ENCODE results near the gene KAT5. TPM values are rescaled to one million over a fixed set of nuclear protein-coding genes. Genes with fewer than 3 reads are reported as not detected.
A peak's percentile ranks its signal among the peaks of the same experiment; 100 is the strongest.
"Not testable (repeated sequence)": the region's sequence is repeated elsewhere in the genome, so short reads cannot be mapped to it uniquely, and the experiment has no call there.

Gene KAT5
- 53.5 TPM for total RNA-seq
- 104 TPM for polyA plus RNA-seq
- long read RNA-seq, donor 1, result 0 reads
- long read RNA-seq, donor 2, result 0 reads
- long read RNA-seq, donor 3, transcript KAT5-202 (13 exons, 2,059 nt), result major isoform, 8 of 376 reads
- long read RNA-seq, donor 3, partial matches to known transcripts, result 362 of 376 reads
- long read RNA-seq, donor 3, other reads (novel, unspliced or antisense), result 0 of 376 reads
- long read RNA-seq, donor 4, partial matches to known transcripts, result 0 of 7 reads
- long read RNA-seq, donor 4, other reads (novel, unspliced or antisense), result 0 of 7 reads
- long read RNA-seq, donor 5, transcript KAT5-202 (13 exons, 2,059 nt), result major isoform, 5 of 13 reads
- long read RNA-seq, donor 5, partial matches to known transcripts, result 0 of 13 reads
- long read RNA-seq, donor 5, other reads (novel, unspliced or antisense), result 0 of 13 reads
- long read RNA-seq, donor 6, partial matches to known transcripts, result 25 of 251 reads
- long read RNA-seq, donor 6, other reads (novel, unspliced or antisense), result 221 of 251 reads
- long read RNA-seq, donor 7, transcript KAT5-202 (13 exons, 2,059 nt), result major isoform, 6 of 194 reads
- long read RNA-seq, donor 7, partial matches to known transcripts, result 186 of 194 reads
- long read RNA-seq, donor 7, other reads (novel, unspliced or antisense), result 0 of 194 reads
- long read RNA-seq, donor 8, partial matches to known transcripts, result 0 of 1 reads
- long read RNA-seq, donor 8, other reads (novel, unspliced or antisense), result 0 of 1 reads
- long read RNA-seq, donor 9, partial matches to known transcripts, result 152 of 160 reads
- long read RNA-seq, donor 9, other reads (novel, unspliced or antisense), result 0 of 160 reads
- long read RNA-seq, donor 10, partial matches to known transcripts, result 0 of 4 reads
- long read RNA-seq, donor 10, other reads (novel, unspliced or antisense), result 0 of 4 reads

DNA sequence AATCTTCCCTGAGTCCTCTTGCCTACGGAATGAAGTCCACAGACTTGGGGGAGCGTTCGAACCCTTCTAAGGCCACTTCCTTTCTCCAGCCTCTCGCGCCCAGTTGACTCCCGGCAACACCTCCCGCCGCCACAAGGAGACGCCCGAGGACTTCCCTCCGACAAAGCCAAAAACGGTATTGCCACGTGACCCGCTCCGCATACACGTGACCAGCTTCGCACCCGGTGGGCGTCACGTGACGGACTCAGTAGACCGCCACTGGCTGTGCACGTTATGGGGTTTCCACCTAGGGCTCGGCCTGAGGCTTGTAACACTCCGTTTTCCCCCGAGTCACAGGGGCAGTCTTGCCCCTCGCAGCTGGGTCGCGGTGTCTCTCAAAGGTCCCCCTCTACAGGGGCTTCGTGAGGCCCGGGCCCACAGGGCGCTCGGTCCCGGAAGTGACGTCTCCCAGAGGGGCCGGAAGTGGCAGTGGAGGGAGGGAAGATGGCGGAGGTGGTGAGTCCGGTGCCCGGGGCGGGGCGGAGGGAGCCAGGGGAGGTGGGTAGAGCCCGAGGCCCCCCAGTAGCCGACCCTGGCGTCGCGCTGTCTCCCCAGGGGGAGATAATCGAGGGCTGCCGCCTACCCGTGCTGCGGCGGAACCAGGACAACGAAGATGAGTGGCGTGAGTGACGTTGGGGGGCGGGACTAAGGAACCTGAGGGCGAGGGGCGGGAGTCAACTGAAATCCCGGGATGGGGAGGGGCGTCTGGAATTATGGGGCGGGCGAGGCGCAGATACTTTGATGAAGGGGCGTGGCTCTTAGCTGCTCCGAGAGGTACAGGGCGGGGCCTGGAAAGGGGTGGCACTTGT lies at the start of gene KAT5:
Gene KAT5, plus strand, starts transcription at position 468 of the 848 bp plus-strand sequence. Its CDS starts 16 bp downstream, at position 484.
- peaks cover 8 to 21% of the 10 kb centered on the region in 2 donors for H3K4me1 ChIP-seq (ENCODE audit: control insufficient read depth in 2 of 2, insufficient read depth in 2 of 2, low read length in 2 of 2)
- WGBS, result under 1% methylated on average over 65 of the region's 65 CpGs

DNA sequence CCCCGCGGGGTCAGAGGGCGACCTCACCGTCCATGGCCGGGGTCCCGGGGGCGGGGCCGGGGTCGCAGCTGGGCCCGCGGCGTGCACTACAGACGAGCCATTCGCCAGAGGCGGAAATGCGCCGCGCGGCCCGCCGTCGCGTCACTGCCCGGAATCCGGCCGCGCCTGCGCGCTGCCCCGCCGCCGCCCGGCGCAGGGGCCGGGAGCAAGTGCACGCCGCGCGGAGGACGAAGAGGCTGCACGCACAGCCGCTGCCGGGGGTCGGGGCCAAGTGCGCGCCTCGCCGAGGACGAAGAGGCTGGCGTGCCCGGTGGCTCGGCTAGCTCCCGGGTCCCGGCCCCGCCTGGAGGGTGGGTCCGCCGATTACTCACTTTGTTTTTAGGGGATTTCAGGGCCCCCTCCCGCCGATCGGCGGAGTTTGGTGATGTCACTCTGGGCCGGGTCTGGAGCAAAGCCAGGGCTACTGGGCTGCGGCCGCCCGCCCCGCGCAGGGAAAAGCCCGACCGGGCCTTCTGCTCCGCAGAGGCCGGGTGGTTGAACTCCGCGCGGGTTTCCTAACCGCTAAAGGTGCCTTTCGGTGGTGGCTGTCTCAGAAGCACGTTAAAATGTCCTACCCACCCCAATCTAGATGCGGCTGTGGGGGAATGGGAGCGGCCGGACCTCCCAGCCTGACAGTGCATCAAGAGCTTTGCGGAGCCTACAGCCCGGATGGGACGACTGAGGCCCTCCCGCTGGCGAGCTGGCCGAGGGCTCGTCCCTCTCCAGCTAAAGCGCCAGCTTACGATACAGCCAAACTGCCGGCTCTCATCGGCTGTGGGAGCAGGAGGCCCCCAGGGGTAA lies 49.0 kb upstream of the KAT5 start, which contains the start of gene RELA:
Gene RELA, minus strand, starts transcription at position 118 of the 840 bp plus-strand sequence. Its CDS starts 84 bp downstream, at position 34.
- Histone ChIP-seq H3K4me3 (ENCODE audit: low read length in 2 of 2) (peak within 1 kb of the TSS; percentile 93 to 97), H3K9me3 (ENCODE audit: control insufficient read depth in 2 of 2, insufficient read depth in 1 of 2, low read length in 1 of 2) (no peaks in the 10 kb centered on the region), H3K36me3 (ENCODE audit: control insufficient read depth in 2 of 2, insufficient read depth in 2 of 2, low read length in 1 of 2) (peaks cover 34 to 36% of the 10 kb centered on the region in 2 donors), H3K27me3 (ENCODE audit: control insufficient read depth in 2 of 2, insufficient read depth in 1 of 2, low read length in 1 of 2) (no peaks in the 10 kb centered on the region), H3K4me1 (ENCODE audit: control insufficient read depth in 2 of 2, insufficient read depth in 2 of 2, low read length in 2 of 2) (peaks cover 9 to 22% of the 10 kb centered on the region in 2 donors), H3K27ac (ENCODE audit: low read depth in 1 of 2, low read length in 1 of 2) (peak within 1 kb of the TSS; percentile 90 to 93)
- DNase-seq (ENCODE audit: low read depth in 6 of 9, low spot score in 9 of 9), result peak in 8 of 9 donors; percentile 62 to 92 (median 81)
- WGBS, result under 1% methylated on average over 91 of the region's 91 CpGs

More for the DNA sequence above, at the start of gene KAT5:
- H3K27me3 ChIP-seq (ENCODE audit: control insufficient read depth in 2 of 2, insufficient read depth in 1 of 2, low read length in 1 of 2), result no peaks in the 10 kb centered on the region
- peak within 1 kb of the TSS; percentile 67 to 92 for H3K4me3 ChIP-seq (ENCODE audit: low read length in 2 of 2)
- DNase-seq (ENCODE audit: low read depth in 6 of 9, low spot score in 9 of 9), result peak; percentile 97 to 100 (median 98)
- H3K27ac ChIP-seq (ENCODE audit: low read depth in 1 of 2, low read length in 1 of 2), result peak within 1 kb of the TSS; percentile 99 to 100
- peaks cover 32 to 40% of the 10 kb centered on the region in 2 donors for H3K36me3 ChIP-seq (ENCODE audit: control insufficient read depth in 2 of 2, insufficient read depth in 2 of 2, low read length in 1 of 2)
- peaks cover 0 to 7% of the 10 kb centered on the region in 2 donors for H3K9me3 ChIP-seq (ENCODE audit: control insufficient read depth in 2 of 2, insufficient read depth in 1 of 2, low read length in 1 of 2)

DNA sequence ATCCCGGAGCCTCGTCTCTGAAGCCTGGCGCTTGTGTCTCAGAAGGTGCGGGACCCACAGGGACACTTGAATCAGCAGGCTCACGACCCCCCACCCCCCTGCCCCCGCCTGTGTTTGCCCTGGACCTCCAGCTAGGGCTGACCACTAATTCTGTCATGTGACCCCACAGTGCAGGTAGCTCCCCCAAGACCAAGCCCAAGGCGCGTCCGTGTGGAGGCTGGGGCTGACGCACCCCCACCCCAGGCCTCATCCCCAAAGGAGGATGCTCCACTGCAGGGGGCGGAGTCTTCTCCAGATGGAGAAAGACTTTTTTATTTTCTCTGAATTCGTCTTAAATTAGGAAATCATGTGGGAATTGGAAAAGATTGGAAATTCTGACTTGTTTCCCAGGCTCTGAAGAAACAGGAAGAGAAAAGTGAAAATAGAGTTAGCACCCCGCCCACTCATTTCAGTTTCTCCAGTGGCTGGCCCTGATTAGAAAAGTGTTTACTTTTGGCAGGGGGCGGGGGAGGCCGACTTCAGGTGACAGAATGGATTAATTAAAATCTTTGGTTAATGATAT lies 48.3 kb upstream of the KAT5 start:
- 3% methylated on average over 15 of the region's 15 CpGs for WGBS
- Histone ChIP-seq H3K27me3 (ENCODE audit: control insufficient read depth in 2 of 2, insufficient read depth in 1 of 2, low read length in 1 of 2) (no peaks in the 10 kb centered on the region), H3K4me1 (ENCODE audit: control insufficient read depth in 2 of 2, insufficient read depth in 2 of 2, low read length in 2 of 2) (peaks cover 9 to 22% of the 10 kb centered on the region in 2 donors), H3K9me3 (ENCODE audit: control insufficient read depth in 2 of 2, insufficient read depth in 1 of 2, low read length in 1 of 2) (no peaks in the 10 kb centered on the region), H3K4me3 (ENCODE audit: low read length in 2 of 2) (peak overlapping the region; percentile 93 to 97), H3K36me3 (ENCODE audit: control insufficient read depth in 2 of 2, insufficient read depth in 2 of 2, low read length in 1 of 2) (peaks cover 27 to 29% of the 10 kb centered on the region in 2 donors), H3K27ac (ENCODE audit: low read depth in 1 of 2, low read length in 1 of 2) (peak overlapping the region; percentile 90 to 93)
- peak in 1 of 9 donors; percentile 60 for DNase-seq (ENCODE audit: low read depth in 6 of 9, low spot score in 9 of 9)

DNA sequence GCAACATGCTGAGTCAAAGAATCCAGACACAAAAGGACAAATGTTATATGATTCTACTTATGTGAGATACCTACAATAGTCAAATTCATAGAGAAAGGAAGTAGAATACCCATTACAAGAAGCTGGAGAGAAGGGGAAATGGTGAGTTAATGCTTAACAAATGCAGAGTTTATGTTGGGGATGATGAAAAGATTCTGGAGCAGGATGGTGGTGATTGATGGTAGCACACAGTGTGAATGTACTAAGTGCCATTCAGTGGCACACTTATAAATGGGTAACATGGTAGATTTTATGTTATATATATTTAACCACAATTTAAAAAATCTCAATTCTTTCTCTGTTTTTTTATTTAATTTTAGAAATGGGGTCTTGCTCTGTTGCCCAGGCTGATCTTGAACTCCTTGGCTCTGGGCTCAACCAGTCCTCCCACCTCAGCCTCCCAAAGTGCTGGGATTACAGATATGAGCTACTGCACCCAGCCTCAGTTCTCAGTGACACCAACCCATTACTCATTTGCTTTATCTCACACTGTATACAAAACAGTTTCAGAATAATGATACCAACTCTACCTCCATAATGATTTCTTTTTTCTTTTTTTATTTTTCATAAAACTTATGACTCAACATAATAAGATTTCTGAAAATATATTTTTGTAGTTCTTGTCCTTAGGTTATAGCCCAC lies 39.7 kb upstream of the KAT5 start:
- Histone ChIP-seq H3K9me3 (ENCODE audit: control insufficient read depth in 2 of 2, insufficient read depth in 1 of 2, low read length in 1 of 2) (no peaks in the 10 kb centered on the region), H3K36me3 (ENCODE audit: control insufficient read depth in 2 of 2, insufficient read depth in 2 of 2, low read length in 1 of 2) (no peaks in the 10 kb centered on the region), H3K4me3 (ENCODE audit: low read length in 2 of 2) (no peak overlapping the region)

DNA sequence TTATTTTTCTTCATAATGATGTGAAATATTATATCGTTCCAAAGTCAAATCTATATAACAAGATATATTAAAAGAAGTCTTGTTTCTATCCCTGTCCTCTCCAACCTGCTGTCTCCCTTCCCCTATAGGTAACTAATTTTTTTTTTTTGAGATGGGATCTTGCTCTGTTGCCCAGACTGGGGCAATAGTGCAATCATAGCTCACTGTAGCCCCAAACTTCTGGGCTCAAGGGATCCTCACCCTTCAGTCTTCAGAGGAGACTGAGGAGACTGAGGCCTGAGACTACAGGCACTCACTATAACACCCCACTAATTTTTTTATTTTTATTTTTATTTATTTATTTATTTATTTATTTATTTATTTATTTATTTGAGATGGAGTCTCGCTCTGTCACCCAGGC lies 39.1 kb upstream of the KAT5 start:
- Histone ChIP-seq H3K27ac (ENCODE audit: low read depth in 1 of 2, low read length in 1 of 2) (no peak overlapping the region), H3K4me3 (ENCODE audit: low read length in 2 of 2) (no peak overlapping the region), H3K9me3 (ENCODE audit: control insufficient read depth in 2 of 2, insufficient read depth in 1 of 2, low read length in 1 of 2) (no peaks in the 10 kb centered on the region), H3K36me3 (ENCODE audit: control insufficient read depth in 2 of 2, insufficient read depth in 2 of 2, low read length in 1 of 2) (no peaks in the 10 kb centered on the region), H3K4me1 (ENCODE audit: control insufficient read depth in 2 of 2, insufficient read depth in 2 of 2, low read length in 2 of 2) (no peaks in the 10 kb centered on the region), H3K27me3 (ENCODE audit: control insufficient read depth in 2 of 2, insufficient read depth in 1 of 2, low read length in 1 of 2) (no peaks in the 10 kb centered on the region)
- 92% methylated on average over 2 of the region's 2 CpGs for WGBS
- DNase-seq (ENCODE audit: low read depth in 6 of 9, low spot score in 9 of 9), result no peak

More for the DNA sequence above, 39.7 kb upstream of the KAT5 start:
- no peaks in the 10 kb centered on the region for H3K4me1 ChIP-seq (ENCODE audit: control insufficient read depth in 2 of 2, insufficient read depth in 2 of 2, low read length in 2 of 2)
- no peak for DNase-seq (ENCODE audit: low read depth in 6 of 9, low spot score in 9 of 9)
- H3K27ac ChIP-seq (ENCODE audit: low read depth in 1 of 2, low read length in 1 of 2), result no peak overlapping the region
- no peaks in the 10 kb centered on the region for H3K27me3 ChIP-seq (ENCODE audit: control insufficient read depth in 2 of 2, insufficient read depth in 1 of 2, low read length in 1 of 2)

DNA sequence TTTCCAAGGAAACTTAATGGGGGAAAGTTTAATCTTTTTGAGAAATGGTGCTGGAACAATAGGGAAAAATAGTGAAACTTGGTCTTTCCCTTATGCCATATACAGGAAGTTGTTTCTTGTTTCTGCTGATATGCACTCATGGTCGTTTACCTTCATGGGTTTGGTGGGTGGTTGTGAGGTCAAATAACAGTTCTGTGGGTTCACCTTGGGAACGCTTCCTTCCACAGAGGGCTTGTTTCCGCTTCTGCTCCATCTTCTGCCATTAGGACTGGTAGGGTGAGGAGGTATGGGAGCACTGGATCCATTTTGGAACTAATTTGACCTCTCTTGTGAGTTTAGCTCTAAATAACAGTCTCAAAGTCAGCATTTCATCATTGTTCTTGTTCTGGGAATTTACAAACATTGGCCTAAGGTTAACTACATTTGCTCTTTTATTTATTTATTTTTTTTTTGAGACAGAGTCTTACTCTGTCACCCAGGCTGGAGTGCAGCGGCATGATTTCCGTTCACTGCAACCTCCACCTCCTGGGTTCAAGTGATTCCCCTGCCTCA lies 31.8 kb upstream of the KAT5 start:
- 78% methylated on average over 5 of the region's 5 CpGs for whole genome bisulfite sequencing
- no peaks in the 10 kb centered on the region for H3K27me3 ChIP-seq (ENCODE audit: control insufficient read depth in 2 of 2, insufficient read depth in 1 of 2, low read length in 1 of 2)
- no peak overlapping the region for H3K27ac ChIP-seq (ENCODE audit: low read depth in 1 of 2, low read length in 1 of 2)
- no peak overlapping the region for H3K4me3 ChIP-seq (ENCODE audit: low read length in 2 of 2)
- H3K36me3 ChIP-seq (ENCODE audit: control insufficient read depth in 2 of 2, insufficient read depth in 2 of 2, low read length in 1 of 2), result no peaks in the 10 kb centered on the region
- DNase-seq (ENCODE audit: low read depth in 6 of 9, low spot score in 9 of 9), result no peak
- no peaks in the 10 kb centered on the region for H3K4me1 ChIP-seq (ENCODE audit: control insufficient read depth in 2 of 2, insufficient read depth in 2 of 2, low read length in 2 of 2)
- H3K9me3 ChIP-seq (ENCODE audit: control insufficient read depth in 2 of 2, insufficient read depth in 1 of 2, low read length in 1 of 2), result no peaks in the 10 kb centered on the region

DNA sequence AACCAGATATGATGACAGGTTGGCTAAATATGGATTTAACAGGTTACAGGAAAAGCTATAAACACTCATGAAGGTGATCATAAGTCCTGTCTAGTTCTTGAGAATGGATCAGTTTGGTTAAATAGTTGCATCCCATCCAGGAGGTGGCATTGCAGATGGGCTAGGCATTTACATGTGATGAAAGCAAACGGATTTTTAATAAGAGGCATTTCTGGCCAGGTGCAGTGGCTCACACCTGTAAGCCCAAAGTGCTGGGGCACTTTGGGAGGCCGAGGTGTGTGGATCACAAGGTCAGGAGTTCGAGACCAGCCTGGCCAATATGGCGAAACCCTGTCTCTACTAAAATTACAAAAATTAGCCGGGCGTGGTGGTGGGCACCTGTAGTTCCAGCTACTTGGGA lies 28.6 kb upstream of the KAT5 start:
- H3K9me3 ChIP-seq (ENCODE audit: control insufficient read depth in 2 of 2, insufficient read depth in 1 of 2, low read length in 1 of 2); H3K4me1 ChIP-seq (ENCODE audit: control insufficient read depth in 2 of 2, insufficient read depth in 2 of 2, low read length in 2 of 2); H3K4me3 ChIP-seq (ENCODE audit: low read length in 2 of 2); H3K27me3 ChIP-seq (ENCODE audit: control insufficient read depth in 2 of 2, insufficient read depth in 1 of 2, low read length in 1 of 2); DNase-seq (ENCODE audit: low read depth in 6 of 9, low spot score in 9 of 9); H3K27ac ChIP-seq (ENCODE audit: low read depth in 1 of 2, low read length in 1 of 2); H3K36me3 ChIP-seq (ENCODE audit: control insufficient read depth in 2 of 2, insufficient read depth in 2 of 2, low read length in 1 of 2): not testable (repeated sequence)
- WGBS, result 96% methylated on average over 6 of the region's 6 CpGs

Measured in thymus (tissue), 14 donors.